Activated naive CD4-positive, alpha-beta T cell treated with anti-CD3 and anti-CD28 coated beads for 36 hours (primary cell): ENCODE data around the gene MCRIP2. TPM values are rescaled to one million over a fixed set of nuclear protein-coding genes. Genes with fewer than 3 reads are reported as not detected.

Experiments
- CTCF ChIA-PET: fragments of 350-600 bp; sonication (Branson Sonifier 250); formaldehyde crosslinking; loops from one replicate; lab custom pipeline; 2021; ENCODE audit warnings: antibody characterized with exemption; lab: Charles Lee
- DNase-seq: peaks from one replicate; pipeline ENCODE4 v3.0.0-alpha.2; 2020
- H3K27ac Mint-ChIP-seq: one replicate; pipeline ENCODE4 v1.8.0; 2021; ENCODE audit warnings: mild to moderate bottlenecking, mixed read lengths
- H3K27me3 Mint-ChIP-seq: one replicate; pipeline ENCODE4 v1.8.0; 2021; ENCODE audit warnings: low read depth, mixed read lengths
- H3K36me3 Mint-ChIP-seq: one replicate; pipeline ENCODE4 v1.8.0; 2021; ENCODE audit warnings: low read depth, mixed read lengths
- H3K4me1 Mint-ChIP-seq: one replicate; pipeline ENCODE4 v1.8.0; 2021; ENCODE audit warnings: low read depth, mixed read lengths
- H3K4me3 Mint-ChIP-seq: one replicate; pipeline ENCODE4 v1.8.0; 2021; ENCODE audit warnings: mild to moderate bottlenecking, moderate library complexity, mixed read lengths
- H3K9me3 Mint-ChIP-seq: one replicate; pipeline ENCODE4 v1.8.0; 2021; ENCODE audit warnings: mixed read lengths
- intact Hi-C: fragments of 100-400 bp; cut with micrococcal nuclease; formaldehyde crosslinking; loops from one replicate; pipeline ENCODE4 v1.15.1; 2023
- total RNA-seq, 2 experiments: library from RNA; stranded (reverse); gene quantifications; one replicate each; pipeline ENCODE4 v1.2.3, GENCODE V29; 2021

MCRIP2 gene
- total RNA-seq, 2 experiments from 2014 or later = 31.5 to 35.2 TPM

DNA sequence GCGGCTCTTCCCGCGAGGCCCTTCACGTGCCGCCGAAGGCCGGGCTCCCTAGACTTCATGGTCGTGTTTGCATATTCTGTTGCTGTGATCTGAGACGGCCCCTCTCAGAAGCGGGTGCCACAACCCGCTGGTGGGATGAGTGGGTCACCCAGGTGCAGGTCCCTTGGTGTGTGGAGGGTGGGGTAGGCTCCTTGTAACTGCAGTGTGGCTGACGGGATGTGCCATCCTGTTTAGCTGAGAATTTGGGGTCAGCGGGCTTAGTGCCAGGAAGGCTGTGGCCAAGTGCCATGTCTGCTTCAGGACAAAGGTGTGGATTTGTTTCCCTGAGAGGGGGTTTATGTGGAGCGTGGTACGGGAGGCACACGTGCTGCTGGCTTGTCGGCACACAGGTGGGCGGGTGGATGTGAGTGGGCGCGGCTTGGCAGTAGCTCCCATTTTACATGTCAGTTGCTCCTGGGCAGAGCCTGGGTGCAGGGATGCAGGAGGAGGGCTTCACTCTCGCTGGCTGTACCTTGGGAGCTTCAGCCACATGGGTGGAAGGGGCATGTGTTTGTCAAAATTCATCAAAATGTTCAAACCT, 20.0 kb upstream of the MCRIP2 start:
- no peak for DNase-seq
- CTCF ChIA-PET = interaction anchor here (0.6 kb wide), 1 partner anchor 515 kb away, joined by 3 read pairs; no protein-coding TSS in a partner anchor
- no peak overlapping the region for H3K27ac Mint-ChIP-seq

DNA sequence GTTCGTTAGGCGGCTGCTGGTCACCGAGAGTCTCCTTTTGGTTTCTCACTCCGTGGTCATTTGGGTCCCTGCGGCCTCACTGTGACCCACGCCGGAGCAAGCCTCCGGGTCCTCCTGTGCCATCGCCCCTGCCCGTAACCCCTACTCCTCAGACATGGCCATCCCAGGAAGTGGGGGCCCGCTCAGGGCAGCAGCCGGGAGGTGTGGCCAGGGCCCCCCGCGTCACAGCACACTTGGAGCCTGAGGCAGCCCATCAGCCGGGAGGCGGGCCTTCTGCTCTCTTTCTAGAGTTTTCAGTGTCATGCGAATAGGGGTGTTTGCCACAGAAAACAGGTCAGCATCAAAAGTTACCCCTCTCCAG, 18.7 kb upstream of the MCRIP2 start:
- H3K36me3 Mint-ChIP-seq = no peaks in the 10 kb centered on the region
- intact Hi-C loops = no loop called here
- no peak overlapping the region for H3K4me3 Mint-ChIP-seq
- no peaks in the 10 kb centered on the region for H3K27me3 Mint-ChIP-seq
- CTCF ChIA-PET = no interaction called here
- no peaks in the 10 kb centered on the region for H3K4me1 Mint-ChIP-seq
- no peaks in the 10 kb centered on the region for H3K9me3 Mint-ChIP-seq
- H3K27ac Mint-ChIP-seq = no peak overlapping the region
- no peak for DNase-seq

More for the DNA sequence above, 20.0 kb upstream of the MCRIP2 start:
- H3K36me3 Mint-ChIP-seq = no peaks in the 10 kb centered on the region
- H3K4me1 Mint-ChIP-seq = no peaks in the 10 kb centered on the region
- no peaks in the 10 kb centered on the region for H3K27me3 Mint-ChIP-seq
- no peak overlapping the region for H3K4me3 Mint-ChIP-seq
- H3K9me3 Mint-ChIP-seq = no peaks in the 10 kb centered on the region
- intact Hi-C loops = no loop called here

DNA sequence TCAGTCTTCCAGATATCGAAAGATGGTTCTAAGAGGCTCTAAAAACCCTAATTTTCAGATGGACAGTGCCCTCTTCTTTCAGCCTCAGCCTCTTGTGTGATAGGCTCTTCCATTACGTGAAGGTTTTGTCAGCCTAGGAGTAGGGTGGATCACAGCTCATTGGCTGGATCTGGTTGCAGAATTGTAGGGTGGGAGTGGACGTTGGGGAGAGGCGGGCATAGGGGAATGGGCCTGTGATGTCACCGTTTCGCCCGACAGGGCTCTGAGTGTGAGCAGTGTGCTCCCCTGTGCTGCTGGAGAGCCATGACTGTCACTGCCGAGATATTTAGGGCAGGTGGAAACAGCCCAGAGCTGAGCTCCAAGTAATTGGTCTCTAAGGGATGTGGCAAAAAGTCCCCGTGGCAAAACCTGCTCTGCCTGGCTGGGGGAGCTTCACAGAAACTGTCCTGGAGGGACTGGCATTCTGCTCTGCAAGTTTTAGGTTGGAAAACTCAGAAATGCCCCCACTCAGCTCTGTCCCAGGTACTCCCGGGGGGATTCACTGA, 17.0 kb upstream of the MCRIP2 start:
- Mint-ChIP-seq H3K27me3 (no peaks in the 10 kb centered on the region), H3K4me3 (no peak overlapping the region)

DNA sequence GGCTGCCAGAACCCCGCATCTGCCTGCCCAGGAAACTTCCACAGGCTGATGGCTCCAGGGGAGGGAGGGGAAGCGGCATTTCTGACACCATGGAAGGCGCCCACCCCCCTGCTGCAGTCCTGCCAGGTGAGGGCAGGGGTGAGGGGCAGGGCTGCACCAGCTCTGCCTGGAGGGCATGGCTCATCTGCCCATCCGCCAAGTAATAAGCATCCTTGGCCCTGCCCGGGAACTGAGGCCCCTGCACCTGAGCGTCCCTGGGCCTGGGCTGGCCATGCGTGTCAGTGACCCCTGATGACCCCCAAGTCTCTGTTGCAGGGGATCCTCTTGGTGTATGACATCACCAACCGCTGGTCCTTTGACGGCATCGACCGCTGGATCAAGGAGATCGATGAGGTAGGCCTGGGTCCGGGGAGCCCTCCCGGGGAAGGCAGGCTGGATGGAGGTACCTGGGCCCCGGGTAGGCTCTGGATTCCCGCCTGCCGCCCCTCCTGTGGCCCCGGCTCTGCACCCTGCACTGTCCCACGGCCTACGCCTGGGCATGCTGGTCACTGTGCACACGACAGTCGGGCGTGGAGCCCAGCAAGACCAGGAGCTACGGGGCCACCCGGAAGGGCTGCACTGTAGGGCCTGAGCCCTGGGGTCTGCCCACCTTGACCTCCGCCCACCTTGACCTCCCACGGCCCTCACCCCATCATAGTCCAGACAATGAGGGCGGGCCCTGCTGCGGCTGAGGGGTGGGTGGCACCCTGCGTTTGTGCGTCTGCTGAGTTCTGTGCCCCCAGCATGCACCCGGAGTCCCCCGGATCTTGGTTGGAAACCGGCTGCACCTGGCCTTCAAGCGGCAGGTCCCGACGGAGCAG, 16.3 kb upstream of the MCRIP2 start:
- H3K4me3 Mint-ChIP-seq = no peak overlapping the region
- no peaks in the 10 kb centered on the region for H3K27me3 Mint-ChIP-seq
- CTCF ChIA-PET = no interaction called here
- intact Hi-C loops = no loop called here
- DNase-seq = no peak
- H3K9me3 Mint-ChIP-seq = no peaks in the 10 kb centered on the region
- H3K4me1 Mint-ChIP-seq = no peaks in the 10 kb centered on the region
- no peaks in the 10 kb centered on the region for H3K36me3 Mint-ChIP-seq
- no peak overlapping the region for H3K27ac Mint-ChIP-seq

More for the DNA sequence above, 17.0 kb upstream of the MCRIP2 start:
- intact Hi-C loops = no loop called here
- no peaks in the 10 kb centered on the region for H3K9me3 Mint-ChIP-seq
- no peak overlapping the region for H3K27ac Mint-ChIP-seq
- H3K4me1 Mint-ChIP-seq = no peaks in the 10 kb centered on the region
- CTCF ChIA-PET = no interaction called here
- DNase-seq = no peak
- no peaks in the 10 kb centered on the region for H3K36me3 Mint-ChIP-seq

DNA sequence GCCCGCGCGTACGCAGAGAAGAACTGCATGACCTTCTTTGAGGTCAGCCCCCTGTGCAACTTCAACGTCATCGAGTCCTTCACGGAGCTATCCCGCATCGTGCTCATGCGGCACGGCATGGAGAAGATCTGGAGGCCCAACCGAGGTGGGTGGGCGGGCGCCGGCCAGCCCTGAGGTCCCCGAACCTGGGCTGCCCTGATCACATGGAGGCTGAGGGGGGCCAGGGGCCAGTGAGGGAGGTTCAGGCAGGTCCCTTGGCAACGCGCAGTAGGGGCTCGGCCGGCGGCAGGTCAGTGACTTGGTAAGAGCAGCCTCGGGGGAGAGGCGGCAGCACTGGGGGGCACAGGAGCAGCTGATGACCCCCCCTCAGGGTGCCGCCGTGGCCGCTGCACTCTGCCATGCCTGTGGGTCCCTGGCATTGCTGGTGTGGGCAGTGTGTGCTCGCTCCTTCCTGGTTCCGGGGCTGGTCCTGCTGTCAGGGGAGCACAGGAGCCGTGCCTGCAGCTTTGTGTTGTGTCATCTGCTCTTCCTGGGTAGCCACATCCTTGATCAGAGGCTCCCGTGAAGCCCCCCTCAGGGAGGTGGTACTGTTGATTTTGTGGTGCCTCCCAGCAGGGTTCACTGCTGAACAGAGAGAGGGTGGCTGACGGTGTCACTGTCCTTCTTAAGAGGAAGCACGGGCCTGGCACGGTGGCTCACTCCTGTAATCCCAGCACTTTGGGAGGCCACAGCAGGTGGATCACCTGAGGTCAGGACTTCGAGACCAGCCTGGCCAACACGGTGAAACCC, 15.5 kb upstream of the MCRIP2 start:
- no peak for DNase-seq
- H3K9me3 Mint-ChIP-seq = no peaks in the 10 kb centered on the region
- no peak overlapping the region for H3K4me3 Mint-ChIP-seq
- H3K27me3 Mint-ChIP-seq = no peaks in the 10 kb centered on the region
- CTCF ChIA-PET = no interaction called here
- H3K36me3 Mint-ChIP-seq = no peaks in the 10 kb centered on the region
- intact Hi-C loops = no loop called here
- no peak overlapping the region for H3K27ac Mint-ChIP-seq
- H3K4me1 Mint-ChIP-seq = no peaks in the 10 kb centered on the region

DNA sequence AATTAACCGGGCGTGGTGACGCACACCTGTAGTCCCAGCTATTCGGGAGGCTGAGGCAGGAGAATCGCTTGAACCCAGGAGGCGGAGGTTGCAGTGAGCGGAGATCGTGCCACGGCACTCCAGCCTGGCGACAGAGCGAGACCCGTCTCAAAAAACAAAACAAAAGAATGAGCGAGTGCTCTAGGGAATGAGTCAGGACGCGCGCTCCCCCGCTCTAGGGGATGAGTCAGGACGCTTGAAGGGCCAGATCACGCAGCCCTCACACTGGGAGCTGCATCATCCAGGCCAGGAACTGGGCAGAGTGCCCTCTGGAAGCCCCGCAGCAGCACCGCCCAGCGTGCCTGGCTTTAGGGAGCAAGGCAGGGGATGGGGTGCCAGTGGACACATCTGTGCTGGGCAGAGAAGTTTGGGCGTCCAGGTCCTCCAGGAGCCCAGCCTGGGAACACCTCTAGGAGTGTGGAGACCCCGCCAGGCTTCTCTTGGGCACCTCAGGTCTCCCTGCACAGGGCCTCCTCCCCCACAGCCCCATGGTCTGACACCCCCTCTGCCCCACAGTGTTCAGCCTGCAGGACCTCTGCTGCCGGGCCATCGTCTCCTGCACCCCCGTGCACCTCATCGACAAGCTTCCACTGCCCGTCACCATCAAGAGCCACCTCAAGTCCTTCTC, 14.7 kb upstream of the MCRIP2 start:
- intact Hi-C loops = no loop called here
- CTCF ChIA-PET = no interaction called here
- H3K4me3 Mint-ChIP-seq = no peak overlapping the region

DNA sequence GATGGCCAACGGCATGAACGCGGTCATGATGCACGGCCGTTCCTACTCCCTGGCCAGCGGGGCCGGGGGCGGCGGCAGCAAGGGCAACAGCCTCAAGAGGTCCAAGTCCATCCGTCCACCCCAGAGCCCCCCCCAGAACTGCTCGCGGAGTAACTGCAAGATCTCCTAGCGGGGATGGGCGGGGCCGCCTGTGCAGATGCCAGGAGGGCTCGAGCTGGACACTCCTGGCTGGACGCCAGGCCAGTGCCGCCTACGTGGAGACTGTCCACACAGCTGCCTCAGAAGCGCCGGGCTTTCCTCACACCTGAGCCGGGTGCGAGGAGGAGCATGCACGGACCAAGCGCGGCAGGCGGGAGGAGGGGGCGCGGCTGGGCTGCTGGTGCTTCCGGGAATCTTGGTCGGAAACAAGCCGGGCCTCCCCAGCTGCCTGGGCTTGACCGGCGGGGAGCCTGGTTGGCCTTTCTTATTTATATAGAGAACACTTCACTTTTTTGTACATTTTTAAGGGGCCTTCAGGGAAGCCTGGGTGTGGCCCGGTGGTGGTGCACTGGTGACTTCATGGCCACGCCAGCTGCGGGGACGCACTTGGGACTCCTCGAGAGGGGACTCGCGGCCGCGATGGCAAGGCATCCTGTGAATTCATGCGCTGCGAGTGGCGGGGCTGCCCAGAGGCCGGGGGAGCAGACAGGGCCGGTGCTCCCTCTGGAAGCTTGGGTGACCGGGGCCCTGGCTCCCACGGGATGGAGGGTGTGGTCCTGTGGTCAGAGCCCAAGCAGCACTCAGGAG, 14.0 kb upstream of the MCRIP2 start:
- Mint-ChIP-seq H3K36me3 (no peaks in the 10 kb centered on the region), H3K4me1 (no peaks in the 10 kb centered on the region), H3K27me3 (no peaks in the 10 kb centered on the region), H3K4me3 (no peak overlapping the region), H3K27ac (no peak overlapping the region), H3K9me3 (no peaks in the 10 kb centered on the region)
- intact Hi-C loops = no loop called here
- CTCF ChIA-PET = no interaction called here
- no peak for DNase-seq

More for the DNA sequence above, 14.7 kb upstream of the MCRIP2 start:
- no peaks in the 10 kb centered on the region for H3K36me3 Mint-ChIP-seq
- no peaks in the 10 kb centered on the region for H3K4me1 Mint-ChIP-seq
- H3K9me3 Mint-ChIP-seq = no peaks in the 10 kb centered on the region
- no peak overlapping the region for H3K27ac Mint-ChIP-seq
- H3K27me3 Mint-ChIP-seq = no peaks in the 10 kb centered on the region
- DNase-seq = no peak

DNA sequence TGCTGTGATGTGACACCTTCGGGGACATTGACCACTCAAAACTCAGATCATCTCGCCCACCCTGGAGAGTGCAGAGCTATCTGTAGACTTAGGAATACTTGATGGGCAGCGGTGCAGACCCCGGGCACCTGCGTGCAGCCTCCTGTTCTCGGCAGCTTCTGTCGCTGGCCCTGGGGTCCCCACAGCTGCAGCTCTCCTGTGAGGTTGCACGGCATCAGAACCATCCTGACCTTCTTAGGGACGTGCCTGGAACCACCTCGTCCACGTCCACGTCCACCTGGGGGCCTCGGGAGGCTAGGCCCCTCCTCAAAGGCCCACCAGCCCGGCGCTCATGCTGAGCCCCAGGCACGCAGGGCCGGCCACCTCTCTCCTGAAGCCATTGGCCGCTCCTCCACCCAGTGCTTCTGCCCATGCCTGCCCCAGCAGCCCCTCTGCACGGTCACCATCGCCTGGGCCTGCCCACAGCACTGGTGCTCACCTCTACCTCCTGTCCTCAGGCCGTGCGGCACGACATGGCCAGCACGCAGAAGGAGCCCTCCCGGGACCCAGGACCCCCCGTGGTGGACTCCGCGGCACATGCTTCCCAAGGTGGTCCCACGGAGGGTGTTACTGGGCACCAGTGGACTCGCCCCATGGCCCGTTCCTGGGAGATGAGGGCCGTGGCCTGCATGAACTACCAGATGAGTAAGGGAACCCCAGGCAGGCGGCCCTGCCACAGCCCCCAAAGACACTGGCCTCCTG, 13.1 kb upstream of the MCRIP2 start:
- DNase-seq = no peak
- H3K36me3 Mint-ChIP-seq = no peaks in the 10 kb centered on the region
- no peaks in the 10 kb centered on the region for H3K9me3 Mint-ChIP-seq
- H3K27ac Mint-ChIP-seq = no peak overlapping the region
- H3K27me3 Mint-ChIP-seq = no peaks in the 10 kb centered on the region
- no peak overlapping the region for H3K4me3 Mint-ChIP-seq
- intact Hi-C loops = no loop called here
- H3K4me1 Mint-ChIP-seq = no peaks in the 10 kb centered on the region
- CTCF ChIA-PET = no interaction called here

DNA sequence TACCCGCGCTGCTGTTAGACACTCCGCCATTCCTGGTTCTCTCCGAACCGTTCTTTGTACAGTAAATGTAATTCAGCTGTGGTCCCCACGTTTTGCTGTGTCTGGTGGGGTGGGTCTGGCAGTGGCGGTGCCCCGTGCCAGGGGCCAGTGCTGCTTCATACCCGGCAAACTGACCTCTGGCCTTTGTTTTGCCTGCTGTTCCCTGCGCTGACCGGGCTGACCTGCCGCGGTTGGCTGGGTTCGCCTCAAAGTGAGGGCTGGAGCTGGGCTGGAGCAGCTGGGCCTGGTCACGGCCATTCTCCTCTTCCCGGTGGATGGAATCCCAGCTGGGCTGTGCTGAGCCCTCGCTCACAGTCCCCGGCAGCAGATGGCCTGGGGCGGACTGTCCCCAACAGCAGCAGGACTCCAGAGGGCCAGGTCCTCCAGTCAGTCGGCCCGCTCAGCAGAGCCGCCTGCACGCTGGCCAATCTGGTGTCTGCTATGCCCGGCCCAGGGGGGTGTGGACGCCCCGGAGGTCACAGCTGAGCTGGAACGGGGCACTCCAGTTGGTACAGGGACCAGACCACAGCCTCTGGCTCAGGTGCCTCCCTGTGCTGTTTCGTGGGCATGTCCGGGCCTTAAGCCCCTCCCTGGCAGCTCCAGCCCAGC, 12.3 kb upstream of the MCRIP2 start:
- Mint-ChIP-seq H3K4me1 (peaks cover under 1% of the 10 kb centered on the region), H3K27ac (no peak overlapping the region), H3K36me3 (peaks cover 5% of the 10 kb centered on the region), H3K27me3 (no peaks in the 10 kb centered on the region), H3K9me3 (no peaks in the 10 kb centered on the region), H3K4me3 (no peak overlapping the region)
- intact Hi-C loops = no loop called here
- DNase-seq = no peak
- CTCF ChIA-PET = no interaction called here

DNA sequence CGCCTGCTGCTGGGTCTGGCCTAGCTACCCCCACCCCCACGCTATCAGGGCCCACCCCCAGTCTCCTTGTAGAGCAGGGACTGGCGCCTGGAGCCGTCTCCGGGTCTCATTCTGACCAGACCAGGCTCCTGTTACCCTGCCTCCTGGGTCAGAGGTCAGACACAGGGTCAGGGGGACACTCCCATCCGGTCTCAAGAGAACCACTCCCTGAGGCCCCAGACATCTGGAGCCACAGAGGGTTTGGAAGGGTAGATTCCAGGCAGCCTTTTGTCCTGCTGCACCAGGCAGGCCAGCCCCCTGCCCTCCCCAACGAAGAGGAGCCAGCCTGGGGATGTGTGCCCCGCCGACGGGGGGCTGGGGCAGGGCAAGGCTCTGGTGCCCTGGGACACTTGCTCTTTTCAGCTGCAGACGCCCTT, 11.8 kb upstream of the MCRIP2 start:
- peaks cover 4% of the 10 kb centered on the region for H3K4me1 Mint-ChIP-seq
- no peak for DNase-seq
- CTCF ChIA-PET = no interaction called here
- intact Hi-C loops = no loop called here
- no peak overlapping the region for H3K27ac Mint-ChIP-seq
- H3K27me3 Mint-ChIP-seq = no peaks in the 10 kb centered on the region
- no peak overlapping the region for H3K4me3 Mint-ChIP-seq
- H3K36me3 Mint-ChIP-seq = peaks cover 8% of the 10 kb centered on the region
- no peaks in the 10 kb centered on the region for H3K9me3 Mint-ChIP-seq
